ENCODE measurements around the gene METAP2. TPM values are rescaled to one million over a fixed set of nuclear protein-coding genes. Genes with fewer than 3 reads are reported as not detected.

Gene METAP2
- total RNA-seq, 1 donor from 2014 or later, result 81.8 TPM

DNA sequence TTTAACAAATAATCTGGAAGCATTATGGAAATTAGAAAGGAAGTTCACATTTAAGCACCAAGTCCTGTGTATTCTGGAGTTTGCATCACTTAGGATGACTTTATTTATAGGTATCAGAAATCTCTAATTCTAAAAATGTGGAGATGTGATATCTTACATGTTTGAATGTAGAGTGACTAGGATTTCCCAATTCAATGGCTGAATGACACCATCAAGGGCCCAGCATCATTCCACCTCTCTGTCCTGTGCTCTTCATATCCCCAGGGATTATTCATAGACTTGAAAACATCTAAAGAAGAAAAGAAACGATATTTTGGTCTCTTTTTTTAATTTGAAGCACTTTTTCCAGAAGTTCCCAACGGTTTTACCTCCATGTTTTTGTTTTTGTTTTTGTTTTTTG is 15.2 kb upstream of the METAP2 start:
- no peak for DNase-seq
- TF ChIP-seq, protein P1, sequence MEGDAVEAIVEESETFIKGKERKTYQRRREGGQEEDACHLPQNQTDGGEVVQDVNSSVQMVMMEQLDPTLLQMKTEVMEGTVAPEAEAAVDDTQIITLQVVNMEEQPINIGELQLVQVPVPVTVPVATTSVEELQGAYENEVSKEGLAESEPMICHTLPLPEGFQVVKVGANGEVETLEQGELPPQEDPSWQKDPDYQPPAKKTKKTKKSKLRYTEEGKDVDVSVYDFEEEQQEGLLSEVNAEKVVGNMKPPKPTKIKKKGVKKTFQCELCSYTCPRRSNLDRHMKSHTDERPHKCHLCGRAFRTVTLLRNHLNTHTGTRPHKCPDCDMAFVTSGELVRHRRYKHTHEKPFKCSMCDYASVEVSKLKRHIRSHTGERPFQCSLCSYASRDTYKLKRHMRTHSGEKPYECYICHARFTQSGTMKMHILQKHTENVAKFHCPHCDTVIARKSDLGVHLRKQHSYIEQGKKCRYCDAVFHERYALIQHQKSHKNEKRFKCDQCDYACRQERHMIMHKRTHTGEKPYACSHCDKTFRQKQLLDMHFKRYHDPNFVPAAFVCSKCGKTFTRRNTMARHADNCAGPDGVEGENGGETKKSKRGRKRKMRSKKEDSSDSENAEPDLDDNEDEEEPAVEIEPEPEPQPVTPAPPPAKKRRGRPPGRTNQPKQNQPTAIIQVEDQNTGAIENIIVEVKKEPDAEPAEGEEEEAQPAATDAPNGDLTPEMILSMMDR (IDR thresholded peaks at IDR 0.05; ENCODE audit: partially characterized antibody, unreplicated experiment), result no peak
- Mint-ChIP-seq H3K27me3 (ENCODE audit: unreplicated experiment) (no peaks in the 10 kb centered on the region), H3K4me3 (ENCODE audit: unreplicated experiment) (no peak overlapping the region), H3K36me3 (ENCODE audit: unreplicated experiment) (peaks cover 7% of the 10 kb centered on the region), H3K4me1 (ENCODE audit: low read depth, unreplicated experiment) (no peaks in the 10 kb centered on the region), H3K27ac (ENCODE audit: unreplicated experiment) (no peak overlapping the region), H3K9me3 (ENCODE audit: unreplicated experiment) (no peaks in the 10 kb centered on the region)

DNA sequence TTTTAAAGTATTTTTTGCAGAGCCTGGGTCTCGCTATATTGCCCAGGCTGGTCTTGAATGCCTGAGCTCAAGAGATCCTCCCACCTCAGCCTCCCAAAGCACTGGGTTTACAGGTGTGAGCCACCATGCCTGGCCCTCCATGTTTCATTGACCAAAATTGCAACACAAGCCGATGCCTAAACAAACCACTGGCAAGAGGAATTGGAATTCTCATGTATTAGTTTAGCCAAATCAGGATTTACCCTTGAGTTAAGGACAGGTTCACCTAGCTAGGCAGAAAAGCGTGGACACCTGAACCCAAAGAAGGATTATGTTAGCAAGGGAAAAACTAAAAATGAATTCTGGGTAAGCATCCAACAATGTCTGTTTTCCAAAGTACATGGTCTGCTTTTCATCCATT is 14.6 kb upstream of the METAP2 start:
- TF ChIP-seq, protein P1 (IDR thresholded peaks at IDR 0.05; ENCODE audit: partially characterized antibody, unreplicated experiment), result no peak
- no peak for DNase-seq
- H3K4me1 Mint-ChIP-seq (ENCODE audit: low read depth, unreplicated experiment), result no peaks in the 10 kb centered on the region
- H3K9me3 Mint-ChIP-seq (ENCODE audit: unreplicated experiment), result no peaks in the 10 kb centered on the region
- H3K27me3 Mint-ChIP-seq (ENCODE audit: unreplicated experiment), result no peaks in the 10 kb centered on the region
- H3K27ac Mint-ChIP-seq (ENCODE audit: unreplicated experiment), result no peak overlapping the region
- no peak overlapping the region for H3K4me3 Mint-ChIP-seq (ENCODE audit: unreplicated experiment)
- peaks cover 7% of the 10 kb centered on the region for H3K36me3 Mint-ChIP-seq (ENCODE audit: unreplicated experiment)

DNA sequence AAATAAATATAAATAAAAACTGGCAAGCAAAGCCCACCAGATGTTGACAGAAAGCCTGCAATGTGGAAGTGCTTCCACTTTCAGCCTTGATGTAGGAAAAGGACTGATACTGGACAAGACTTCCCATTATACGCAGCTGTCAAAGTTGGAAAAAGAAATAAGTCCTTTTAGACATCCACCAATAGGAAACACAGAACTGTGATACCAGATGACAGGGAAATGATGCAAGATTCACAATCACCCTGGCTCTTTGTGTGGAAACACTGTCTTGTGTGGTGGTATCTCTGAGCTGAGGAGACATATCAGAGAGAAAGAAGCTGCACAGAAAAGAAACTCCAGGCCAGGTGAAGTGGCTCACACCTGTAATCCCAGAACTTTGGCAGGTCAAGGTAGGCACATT is 13.8 kb upstream of the METAP2 start:
- H3K36me3 Mint-ChIP-seq (ENCODE audit: unreplicated experiment), result peaks cover 7% of the 10 kb centered on the region
- TF ChIP-seq, protein P1 (IDR thresholded peaks at IDR 0.05; ENCODE audit: partially characterized antibody, unreplicated experiment), result no peak
- no peaks in the 10 kb centered on the region for H3K4me1 Mint-ChIP-seq (ENCODE audit: low read depth, unreplicated experiment)
- H3K4me3 Mint-ChIP-seq (ENCODE audit: unreplicated experiment), result no peak overlapping the region
- no peaks in the 10 kb centered on the region for H3K27me3 Mint-ChIP-seq (ENCODE audit: unreplicated experiment)
- no peaks in the 10 kb centered on the region for H3K9me3 Mint-ChIP-seq (ENCODE audit: unreplicated experiment)
- DNase-seq, result no peak
- H3K27ac Mint-ChIP-seq (ENCODE audit: unreplicated experiment), result no peak overlapping the region

DNA sequence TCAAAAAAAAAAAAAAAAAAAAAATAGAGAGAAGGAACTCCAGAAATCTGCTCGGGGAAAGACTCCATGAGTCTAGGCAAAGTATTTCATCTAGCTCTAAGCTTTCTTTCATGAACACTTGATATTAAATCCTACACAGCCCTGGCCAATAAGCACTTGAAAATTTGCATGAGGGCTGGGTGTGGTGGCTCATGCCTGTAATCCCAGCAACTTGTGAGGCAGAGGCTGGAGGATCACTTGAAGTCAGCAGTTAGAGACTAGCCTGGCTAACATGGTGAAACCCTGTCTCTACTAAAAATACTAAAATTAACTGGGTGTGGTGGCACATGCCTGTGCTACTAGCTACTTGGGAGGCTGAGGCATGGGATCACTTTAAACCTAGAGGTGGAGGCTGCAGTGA is 13.1 kb upstream of the METAP2 start:
- H3K27me3 Mint-ChIP-seq (ENCODE audit: unreplicated experiment), result no peaks in the 10 kb centered on the region
- no peaks in the 10 kb centered on the region for H3K9me3 Mint-ChIP-seq (ENCODE audit: unreplicated experiment)
- no peak overlapping the region for H3K27ac Mint-ChIP-seq (ENCODE audit: unreplicated experiment)
- TF ChIP-seq, protein P1 (IDR thresholded peaks at IDR 0.05; ENCODE audit: partially characterized antibody, unreplicated experiment), result no peak
- H3K36me3 Mint-ChIP-seq (ENCODE audit: unreplicated experiment), result peaks cover 7% of the 10 kb centered on the region
- H3K4me3 Mint-ChIP-seq (ENCODE audit: unreplicated experiment), result no peak overlapping the region
- no peaks in the 10 kb centered on the region for H3K4me1 Mint-ChIP-seq (ENCODE audit: low read depth, unreplicated experiment)
- DNase-seq, result no peak

DNA sequence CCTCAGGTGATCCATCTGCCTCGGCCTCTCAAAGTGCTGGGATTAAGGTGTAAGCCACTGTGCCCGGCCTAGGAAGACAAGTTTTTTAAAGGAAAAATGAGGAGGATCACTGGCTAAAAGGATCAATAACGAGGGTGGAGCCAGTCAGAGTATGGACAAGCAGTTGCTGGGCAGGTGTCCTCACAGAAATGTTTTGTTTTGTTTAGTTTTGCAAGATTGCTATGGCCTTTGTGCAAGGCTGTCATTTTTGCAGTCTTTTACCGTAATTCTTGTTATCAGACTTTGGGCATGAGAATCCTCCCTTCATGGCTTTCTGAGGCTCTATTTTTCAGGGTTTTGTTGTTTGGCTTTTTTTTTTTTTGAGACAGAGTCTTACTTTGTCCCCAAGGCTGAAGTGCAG is 11.9 kb upstream of the METAP2 start:
- Mint-ChIP-seq H3K4me3 (ENCODE audit: unreplicated experiment) (no peak overlapping the region), H3K27me3 (ENCODE audit: unreplicated experiment) (no peaks in the 10 kb centered on the region)

More for the DNA sequence above, 11.9 kb upstream of the METAP2 start:
- TF ChIP-seq, protein P1 (IDR thresholded peaks at IDR 0.05; ENCODE audit: partially characterized antibody, unreplicated experiment), result no peak
- Mint-ChIP-seq H3K27ac (ENCODE audit: unreplicated experiment) (no peak overlapping the region), H3K36me3 (ENCODE audit: unreplicated experiment) (peaks cover 7% of the 10 kb centered on the region), H3K9me3 (ENCODE audit: unreplicated experiment) (no peaks in the 10 kb centered on the region), H3K4me1 (ENCODE audit: low read depth, unreplicated experiment) (no peaks in the 10 kb centered on the region)
- DNase-seq, result no peak
